Common myeloid progenitor, CD34-positive (primary cell): ENCODE results near the gene TRIM28.

ENCODE experiments used
- CTCF ChIA-PET: fragments of 350-600 bp; sonication (Branson Sonifier 250); formaldehyde crosslinking; loops from one replicate; lab custom pipeline; 2021; ENCODE audit warnings: antibody characterized with exemption; lab: Charles Lee
- POLR2A ChIA-PET: fragments of 350-600 bp; sonication (Branson Sonifier 250); formaldehyde crosslinking; loops from one replicate; lab custom pipeline; 2021; ENCODE audit warnings: antibody characterized with exemption; lab: Charles Lee
- DNase-seq, 3 donors: peaks; one replicate each; pipeline versions ENCODE4 v3.0.0 to v3.0.0-alpha.2; 2013
- H3K27ac ChIP-seq, 2 experiments: 1 replicate in 1 of 2; 2 replicates in 1 of 2; pipeline ENCODE4 v1.7.0; 2013; ENCODE audit warnings: inconsistent platforms in 2 of 2, low read length in 2 of 2, mild to moderate bottlenecking in 2 of 2, low read depth in 1 of 2, moderate library complexity in 1 of 2; ENCODE audit not compliant: severe bottlenecking in 2 of 2, insufficient read depth in 1 of 2, poor library complexity in 1 of 2
- H3K27me3 ChIP-seq, 5 experiments: replicated peaks in 2 of 5; 1 replicate in 3 of 5; 2 replicates in 2 of 5; pipeline versions ENCODE4 v1.6.1 to v1.7.0; 2013; ENCODE audit warnings: low read length in 4 of 5, mild to moderate bottlenecking in 2 of 5, moderate library complexity in 2 of 5, inconsistent platforms in 1 of 5; ENCODE audit not compliant: insufficient read depth in 5 of 5, control insufficient read depth in 4 of 5
- H3K36me3 ChIP-seq, 4 experiments: 1 replicate in 2 of 4; 2 replicates in 2 of 4; pipeline versions ENCODE4 v1.6.1 to v1.7.0; 2013; ENCODE audit warnings: low read length in 3 of 4, control low read depth in 1 of 4, mild to moderate bottlenecking in 1 of 4; ENCODE audit not compliant: control insufficient read depth in 4 of 4, insufficient read depth in 4 of 4
- H3K4me1 ChIP-seq, 4 experiments: 1 replicate in 3 of 4; 2 replicates in 1 of 4; pipeline versions ENCODE4 v1.6.1 to v1.7.1; 2013; ENCODE audit warnings: low read length in 3 of 4, mild to moderate bottlenecking in 3 of 4, control low read depth in 1 of 4, inconsistent platforms in 1 of 4, moderate library complexity in 1 of 4; ENCODE audit not compliant: control insufficient read depth in 4 of 4, insufficient read depth in 4 of 4; ENCODE audit errors: control extremely low read depth in 1 of 4
- H3K4me3 ChIP-seq, 7 experiments: 1 replicate in 4 of 7; 2 replicates in 3 of 7; pipeline versions ENCODE4 v1.5.1 to v1.7.0; 2013; ENCODE audit warnings: mild to moderate bottlenecking in 7 of 7, low read length in 6 of 7, moderate library complexity in 6 of 7, inconsistent platforms in 2 of 7, low read depth in 2 of 7, control low read depth in 1 of 7; ENCODE audit not compliant: insufficient read depth in 4 of 7, control insufficient read depth in 1 of 7; ENCODE audit errors: extremely low read depth in 1 of 7
- H3K9me3 ChIP-seq, 5 experiments: 1 replicate in 4 of 5; 2 replicates in 1 of 5; pipeline versions ENCODE4 v1.6.1 to v1.7.1; 2013; ENCODE audit warnings: low read length in 4 of 5, mild to moderate bottlenecking in 2 of 5, inconsistent platforms in 1 of 5, low read depth in 1 of 5, moderate library complexity in 1 of 5; ENCODE audit not compliant: control insufficient read depth in 4 of 5, insufficient read depth in 2 of 5; ENCODE audit errors: control extremely low read depth in 1 of 5
- WGBS: methylation state at CpG from one replicate; pipeline ENCODE4 v1.1.5; 2013; ENCODE audit not compliant: insufficient coverage; 5-methylcytosine and 5-hydroxymethylcytosine counted together

The TRIM28 gene

GRCh38 chr19:58513694-58514563 is 29.9 kb upstream of the TRIM28 start:
- ChIA-PET CTCF (interaction anchor here (0.5 to 2.1 kb wide), 8 partner anchors 9 to 67 kb away, joined by 3 to 7 read pairs (median 5); no protein-coding TSS in a partner anchor), POLR2A (no interaction called here)
- H3K9me3 ChIP-seq, result no peaks in the 10 kb centered on the region
- H3K36me3 ChIP-seq, result peaks cover 0 to 26% (median 18%) of the 10 kb centered on the region in 4 experiments
- peak overlapping the region in 6 of 7 experiments; percentile 29 to 69 (median 54) for H3K4me3 ChIP-seq
- H3K27ac ChIP-seq, result peak overlapping the region; percentile 25 to 69
- peak; percentile 93 to 96 (median 94) for DNase-seq
- H3K27me3 ChIP-seq, result no peaks in the 10 kb centered on the region
- WGBS, result 4% methylated on average over 51 of the region's 66 CpGs
- H3K4me1 ChIP-seq, result peaks cover 0 to 34% (median 32%) of the 10 kb centered on the region in 4 experiments

- H3K4me3 ChIP-seq, result peak overlapping the region in 6 of 7 experiments; percentile 26 to 69 (median 54)
- POLR2A ChIA-PET, result no interaction called here
- H3K27me3 ChIP-seq, result no peaks in the 10 kb centered on the region
- H3K9me3 ChIP-seq, result no peaks in the 10 kb centered on the region
- peak overlapping the region; percentile 25 to 69 for H3K27ac ChIP-seq
- CTCF ChIA-PET, result interaction anchor here (0.7 to 8.8 kb wide), 7 partner anchors 13 to 66 kb away, joined by 4 to 139 read pairs (median 5); no protein-coding TSS in a partner anchor
- 69% methylated on average over 2 of the region's 3 CpGs for WGBS
- peaks cover 0 to 26% (median 18%) of the 10 kb centered on the region in 4 experiments for H3K36me3 ChIP-seq
- DNase-seq, result no peak
- H3K4me1 ChIP-seq, result peaks cover 0 to 38% (median 34%) of the 10 kb centered on the region in 4 experiments
These were observed 29.3 kb upstream of the TRIM28 start for GRCh38 chr19:58514564-58515022.

- Histone ChIP-seq H3K36me3 (peaks cover 0 to 26% (median 18%) of the 10 kb centered on the region in 4 experiments), H3K27ac (no peak overlapping the region), H3K4me1 (peaks cover 0 to 43% (median 38%) of the 10 kb centered on the region in 4 experiments), H3K4me3 (no peak overlapping the region), H3K9me3 (no peaks in the 10 kb centered on the region), H3K27me3 (no peaks in the 10 kb centered on the region)
- POLR2A ChIA-PET, result no interaction called here
- no peak for DNase-seq
- 100% methylated on average over 1 of the region's 2 CpGs for WGBS
- CTCF ChIA-PET, result interaction anchor here (1.4 to 8.8 kb wide), 2 partner anchors 38 to 63 kb away, joined by 5 to 139 read pairs; no protein-coding TSS in a partner anchor
These were observed 28.6 kb upstream of the TRIM28 start for GRCh38 chr19:58515259-58515658.

- H3K27ac ChIP-seq, result no peak overlapping the region
- ChIA-PET POLR2A (no interaction called here), CTCF (interaction anchor here (5.4 to 8.8 kb wide), 3 partner anchors 38 to 62 kb away, joined by 33 to 139 read pairs (median 59); partner anchors contain the start of genes CHMP2A and UBE2M)
- 97% methylated on average over 24 of the region's 25 CpGs for WGBS
- DNase-seq, result no peak
- H3K4me1 ChIP-seq, result peaks cover 0 to 48% (median 43%) of the 10 kb centered on the region in 4 experiments
- H3K4me3 ChIP-seq, result no peak overlapping the region
- H3K27me3 ChIP-seq, result no peaks in the 10 kb centered on the region
- peaks cover 0 to 23% (median 18%) of the 10 kb centered on the region in 4 experiments for H3K36me3 ChIP-seq
- H3K9me3 ChIP-seq, result no peaks in the 10 kb centered on the region
These were observed 27.5 kb upstream of the TRIM28 start for GRCh38 chr19:58516246-58516836.

- Histone ChIP-seq H3K9me3 (no peaks in the 10 kb centered on the region), H3K27me3 (no peaks in the 10 kb centered on the region), H3K4me1 (peaks cover 0 to 48% (median 43%) of the 10 kb centered on the region in 4 experiments), H3K4me3 (peak overlapping the region in 1 of 7 experiments; percentile 2), H3K27ac (no peak overlapping the region), H3K36me3 (peaks cover 0 to 23% (median 18%) of the 10 kb centered on the region in 4 experiments)
- ChIA-PET POLR2A (no interaction called here), CTCF (interaction anchor here (1.0 to 8.8 kb wide), 6 partner anchors 8 to 144 kb away, joined by 3 to 139 read pairs (median 19); partner anchors contain the start of genes CHMP2A and UBE2M)
- no peak for DNase-seq
- WGBS, result 97% methylated on average over 63 of the region's 65 CpGs
These were observed 26.7 kb upstream of the TRIM28 start for GRCh38 chr19:58516964-58517833.
